H9 (cell line): ENCODE results near the gene GPBAR1. TPM values are rescaled to one million over a fixed set of nuclear protein-coding genes. Genes with fewer than 3 reads are reported as not detected.

Experiments used
- DNase-seq: peaks from one replicate; pipeline ENCODE4 v3.0.0-alpha.2; 2017
- H2AFZ ChIP-seq: one replicate; pipeline ENCODE4 v1.6.1; 2013; ENCODE audit warnings: mild to moderate bottlenecking, low read length, control low read depth, moderate library complexity
- H2AK5ac ChIP-seq: 2 replicates; pipeline ENCODE4 v1.6.1; 2013; ENCODE audit warnings: low read length, control low read depth, mixed read lengths; ENCODE audit not compliant: insufficient read length
- H2BK120ac ChIP-seq: one replicate; pipeline ENCODE4 v1.6.1; 2013; ENCODE audit warnings: low read depth, mild to moderate bottlenecking, low read length, control low read depth, inconsistent platforms; ENCODE audit not compliant: poor library complexity, severe bottlenecking
- H2BK12ac ChIP-seq: 2 replicates; pipeline ENCODE4 v1.6.1; 2013; ENCODE audit warnings: low read length, control low read depth, mixed read lengths, low read depth; ENCODE audit not compliant: insufficient read length
- H2BK15ac ChIP-seq: 2 replicates; pipeline ENCODE4 v1.6.1; 2013; ENCODE audit warnings: low read depth, low read length, control low read depth
- H2BK20ac ChIP-seq: one replicate; pipeline ENCODE4 v1.6.1; 2013; ENCODE audit warnings: low read depth, mild to moderate bottlenecking, low read length, control low read depth, inconsistent platforms; ENCODE audit not compliant: poor library complexity, severe bottlenecking
- H2BK5ac ChIP-seq: 2 replicates; pipeline ENCODE4 v1.6.1; 2013; ENCODE audit warnings: low read length, control low read depth, mixed read lengths; ENCODE audit not compliant: insufficient read length
- H3K14ac ChIP-seq: 2 replicates; pipeline ENCODE4 v1.6.1; 2013; ENCODE audit warnings: low read length, control low read depth; ENCODE audit not compliant: insufficient read depth
- H3K18ac ChIP-seq: 2 replicates; pipeline ENCODE4 v1.6.1; 2013; ENCODE audit warnings: low read depth, mild to moderate bottlenecking, mixed read lengths, low read length, control low read depth; ENCODE audit not compliant: insufficient read length
- H3K23ac ChIP-seq: 2 replicates; pipeline ENCODE4 v1.6.1; 2013; ENCODE audit warnings: low read length, control low read depth, mixed read lengths, low read depth; ENCODE audit not compliant: insufficient read length
- H3K23me2 ChIP-seq: 2 replicates; pipeline ENCODE4 v1.6.1; 2013; ENCODE audit warnings: low read depth, mild to moderate bottlenecking, mixed read lengths, low read length, control low read depth; ENCODE audit not compliant: insufficient read length, poor library complexity, severe bottlenecking
- H3K27ac ChIP-seq: 2 replicates; pipeline ENCODE4 v1.5.1; 2013; ENCODE audit warnings: low read length, control low read depth, mixed read lengths, low read depth; ENCODE audit not compliant: insufficient read length
- H3K27me3 ChIP-seq: 2 replicates; pipeline ENCODE4 v1.6.1; 2013; ENCODE audit warnings: low read length, control low read depth, inconsistent platforms; ENCODE audit not compliant: insufficient read depth
- H3K4ac ChIP-seq: 2 replicates; pipeline ENCODE4 v1.6.1; 2013; ENCODE audit warnings: low read depth, mild to moderate bottlenecking, control low read depth, inconsistent platforms, low read length, moderate library complexity
- H3K4me1 ChIP-seq: 2 replicates; pipeline ENCODE4 v1.6.1; 2013; ENCODE audit warnings: low read length, control low read depth, inconsistent platforms; ENCODE audit not compliant: insufficient read depth
- H3K4me2 ChIP-seq: 2 replicates; pipeline ENCODE4 v1.6.1; 2013; ENCODE audit warnings: low read length, control low read depth, mixed read lengths; ENCODE audit not compliant: insufficient read length, insufficient read depth
- H3K56ac ChIP-seq: 2 replicates; pipeline ENCODE4 v1.6.1; 2013; ENCODE audit warnings: low read depth, mild to moderate bottlenecking, mixed read lengths, low read length, control low read depth; ENCODE audit not compliant: insufficient read length
- H3K79me1 ChIP-seq: 2 replicates; pipeline ENCODE4 v1.6.1; 2013; ENCODE audit warnings: low read depth, mild to moderate bottlenecking, moderate library complexity, low read length, control low read depth, inconsistent platforms; ENCODE audit not compliant: insufficient read depth, poor library complexity, severe bottlenecking
- H3K79me2 ChIP-seq: 2 replicates; pipeline ENCODE4 v1.6.1; 2013; ENCODE audit warnings: low read length, control low read depth, inconsistent platforms; ENCODE audit not compliant: insufficient read depth
- H3K9ac ChIP-seq: 2 replicates; pipeline ENCODE4 v1.6.1; 2013; ENCODE audit warnings: low read length, control low read depth, mixed read lengths; ENCODE audit not compliant: insufficient read length; ENCODE audit errors: extremely low read depth
- H3K9me3 ChIP-seq: one replicate; pipeline ENCODE4 v1.6.1; 2013; ENCODE audit warnings: low read depth, low read length, inconsistent platforms; ENCODE audit not compliant: control insufficient read depth
- H3T11ph ChIP-seq: one replicate; pipeline ENCODE4 v1.6.1; 2013; ENCODE audit warnings: mild to moderate bottlenecking, low read length, control low read depth, inconsistent platforms
- H4K20me1 ChIP-seq: one replicate; pipeline ENCODE4 v1.6.1; 2013; ENCODE audit not compliant: control insufficient read depth, insufficient read length, insufficient read depth
- H4K5ac ChIP-seq: 2 replicates; pipeline ENCODE4 v1.6.1; 2013; ENCODE audit warnings: low read depth, mild to moderate bottlenecking, mixed read lengths, low read length, control low read depth; ENCODE audit not compliant: insufficient read length
- H4K8ac ChIP-seq: replicated peaks from 2 replicates; pipeline ENCODE4 v1.6.1; 2013; ENCODE audit warnings: low read length, control low read depth, mixed read lengths, low read depth; ENCODE audit not compliant: insufficient read length
- H4K91ac ChIP-seq: 2 replicates; pipeline ENCODE4 v1.6.1; 2013; ENCODE audit warnings: low read depth, mild to moderate bottlenecking, moderate library complexity, mixed read lengths, low read length, control low read depth; ENCODE audit not compliant: insufficient read length
- H3K27ac Mint-ChIP-seq, 3 experiments: 2 replicates in 2 of 3; 3 replicates in 1 of 3; pipeline ENCODE4 v1.8.0; 2020 to 2021; ENCODE audit warnings: mixed read lengths in 3 of 3, mild to moderate bottlenecking in 1 of 3, moderate library complexity in 1 of 3
- H3K27me3 Mint-ChIP-seq: 2 replicates; pipeline ENCODE4 v1.8.0; 2021; ENCODE audit warnings: low read depth, mild to moderate bottlenecking, moderate library complexity, mixed read lengths
- H3K36me3 Mint-ChIP-seq, 3 experiments: 2 replicates in 2 of 3; 3 replicates in 1 of 3; pipeline ENCODE4 v1.8.0; 2020 to 2021; ENCODE audit warnings: low read depth in 3 of 3, mixed read lengths in 3 of 3; ENCODE audit not compliant: insufficient read depth in 1 of 3
- H3K4me1 Mint-ChIP-seq, 2 experiments: 2 replicates each; pipeline ENCODE4 v1.8.0; 2020; ENCODE audit warnings: mixed read lengths in 2 of 2
- H3K4me3 Mint-ChIP-seq, 2 experiments: 2 replicates in 1 of 2; 3 replicates in 1 of 2; pipeline ENCODE4 v1.8.0; 2020 to 2021; ENCODE audit warnings: mild to moderate bottlenecking in 2 of 2, mixed read lengths in 2 of 2, moderate library complexity in 1 of 2
- H3K9me3 Mint-ChIP-seq, 2 experiments: 2 replicates in 1 of 2; 3 replicates in 1 of 2; pipeline ENCODE4 v1.8.0; 2020; ENCODE audit warnings: mild to moderate bottlenecking in 2 of 2, mixed read lengths in 2 of 2, moderate library complexity in 1 of 2
- WGBS: extraction: QIAGEN DNeasy Blood & Tissue Kit; methylation state at CpG from one replicate; pipeline ENCODE4 v1.1.7; 2013; ENCODE audit warnings: missing lambda C conversion rate, low lambda C conversion rate, mixed read lengths; ENCODE audit not compliant: insufficient read length; ENCODE audit errors: extremely low coverage; 5-methylcytosine and 5-hydroxymethylcytosine counted together
- total RNA-seq: library from RNA; stranded (reverse); gene quantifications from 2 replicates; pipeline ENCODE4 v1.2.1, GENCODE V29; 2021
- TF ChIP-seq, protein P1 (sequence below): fragments of 200-600 bp; sonication (generic); conservative IDR thresholded peaks from 3 replicates; pipeline ENCODE4 v1.8.0; 2021; ENCODE audit warnings: antibody characterized with exemption, mild to moderate bottlenecking

GPBAR1 gene
- total RNA-seq, 1 experiment from 2014 or later = 0.44 TPM

DNA sequence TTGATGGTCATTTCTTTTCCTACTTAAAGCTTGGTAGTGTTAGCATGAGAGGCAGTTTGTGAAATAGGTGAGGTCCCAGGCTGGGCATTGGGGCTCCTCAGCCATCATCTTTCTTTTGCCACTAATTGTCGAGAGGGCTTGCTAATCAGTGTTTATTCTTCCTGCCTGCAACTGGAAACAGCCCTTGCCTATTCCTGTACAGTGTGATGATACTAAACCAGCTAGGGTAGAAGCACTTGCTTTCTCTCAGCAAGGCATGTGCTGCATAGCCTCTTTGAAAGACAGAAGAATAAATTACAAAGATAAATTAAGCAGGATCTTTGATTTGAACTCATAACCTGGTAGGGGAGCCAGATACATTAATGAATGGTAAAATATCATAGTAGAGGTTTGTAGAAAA lies 16.6 kb upstream of the GPBAR1 start:
- H3K9me3 Mint-ChIP-seq = no peaks in the 10 kb centered on the region
- TF ChIP-seq, protein P1, sequence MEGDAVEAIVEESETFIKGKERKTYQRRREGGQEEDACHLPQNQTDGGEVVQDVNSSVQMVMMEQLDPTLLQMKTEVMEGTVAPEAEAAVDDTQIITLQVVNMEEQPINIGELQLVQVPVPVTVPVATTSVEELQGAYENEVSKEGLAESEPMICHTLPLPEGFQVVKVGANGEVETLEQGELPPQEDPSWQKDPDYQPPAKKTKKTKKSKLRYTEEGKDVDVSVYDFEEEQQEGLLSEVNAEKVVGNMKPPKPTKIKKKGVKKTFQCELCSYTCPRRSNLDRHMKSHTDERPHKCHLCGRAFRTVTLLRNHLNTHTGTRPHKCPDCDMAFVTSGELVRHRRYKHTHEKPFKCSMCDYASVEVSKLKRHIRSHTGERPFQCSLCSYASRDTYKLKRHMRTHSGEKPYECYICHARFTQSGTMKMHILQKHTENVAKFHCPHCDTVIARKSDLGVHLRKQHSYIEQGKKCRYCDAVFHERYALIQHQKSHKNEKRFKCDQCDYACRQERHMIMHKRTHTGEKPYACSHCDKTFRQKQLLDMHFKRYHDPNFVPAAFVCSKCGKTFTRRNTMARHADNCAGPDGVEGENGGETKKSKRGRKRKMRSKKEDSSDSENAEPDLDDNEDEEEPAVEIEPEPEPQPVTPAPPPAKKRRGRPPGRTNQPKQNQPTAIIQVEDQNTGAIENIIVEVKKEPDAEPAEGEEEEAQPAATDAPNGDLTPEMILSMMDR = no peak
- Histone ChIP-seq H3K14ac (no peak overlapping the region), H3K79me1 (no peaks in the 10 kb centered on the region), H4K91ac (no peak overlapping the region), H3T11ph (no peak overlapping the region), H3K4ac (no peak overlapping the region), H2BK20ac (no peak overlapping the region), H2BK5ac (no peak overlapping the region), H3K18ac (no peak overlapping the region), H4K5ac (no peak overlapping the region), H4K20me1 (no peaks in the 10 kb centered on the region), H2AFZ (no peak overlapping the region), H3K23ac (no peak overlapping the region), H2BK15ac (no peak overlapping the region), H3K9me3 (no peaks in the 10 kb centered on the region), H3K79me2 (no peaks in the 10 kb centered on the region), H2AK5ac (no peak overlapping the region), H3K27ac (no peak overlapping the region), H4K8ac (no peak overlapping the region), H3K56ac (no peak overlapping the region), H3K9ac (no peak overlapping the region), H3K23me2 (no peaks in the 10 kb centered on the region), H2BK120ac (no peak overlapping the region), H3K27me3 (no peaks in the 10 kb centered on the region), H3K4me2 (no peak overlapping the region), H2BK12ac (no peak overlapping the region), H3K4me1 (no peaks in the 10 kb centered on the region)
- H3K36me3 Mint-ChIP-seq = peaks cover 41 to 98% (median 75%) of the 10 kb centered on the region in 3 experiments; a peak in 6 of 7 replicates
- no CpG with 5 or more reads among the region's 1 CpG for WGBS
- peak overlapping the region in 1 of 3 experiments; percentile 48; a peak in 1 of 7 replicates for H3K27ac Mint-ChIP-seq
- H3K27me3 Mint-ChIP-seq = no peaks in the 10 kb centered on the region
- no peak overlapping the region for H3K4me3 Mint-ChIP-seq
- no peak for DNase-seq
- H3K4me1 Mint-ChIP-seq = no peaks in the 10 kb centered on the region
